OCI-LY3 (cell line): ENCODE data around the gene EXOC4.

Source experiments
- EZH2phosphoT487 ChIP-seq: fragments of 200-600 bp; shearing (Covaris generic); IDR thresholded peaks from 2 replicates; pipeline ENCODE4 v1.6.1; 2018; ENCODE audit warnings: antibody characterized with exemption, mixed run types, low read depth
- TF ChIP-seq, protein P1 (sequence below): fragments of 200-600, 300-600 bp; sonication (generic); IDR thresholded peaks from 2 replicates; pipeline ENCODE4 v1.5.1; 2014; ENCODE audit warnings: antibody characterized with exemption, low read length, low read depth

DNA sequence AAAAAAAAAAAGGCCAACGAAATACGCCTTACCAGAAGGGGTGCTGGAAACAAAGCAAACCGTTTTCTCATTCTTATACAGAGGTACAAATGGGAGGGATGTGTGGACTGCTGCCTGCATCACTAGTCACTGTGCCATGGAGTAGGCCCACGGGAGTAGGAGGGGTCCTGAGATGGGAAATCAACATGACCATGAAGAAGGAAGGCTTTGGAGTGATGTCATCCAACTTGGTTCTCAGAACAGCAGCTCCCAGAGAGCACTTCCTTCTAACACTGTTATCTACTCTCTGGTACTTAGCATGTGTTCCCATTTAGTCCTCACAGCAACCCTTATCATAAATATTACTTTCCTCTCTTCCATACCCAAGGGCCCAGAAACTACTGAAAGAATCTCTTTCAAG, 814.3 kb downstream of the EXOC4 start:
- TF ChIP-seq, protein P1, sequence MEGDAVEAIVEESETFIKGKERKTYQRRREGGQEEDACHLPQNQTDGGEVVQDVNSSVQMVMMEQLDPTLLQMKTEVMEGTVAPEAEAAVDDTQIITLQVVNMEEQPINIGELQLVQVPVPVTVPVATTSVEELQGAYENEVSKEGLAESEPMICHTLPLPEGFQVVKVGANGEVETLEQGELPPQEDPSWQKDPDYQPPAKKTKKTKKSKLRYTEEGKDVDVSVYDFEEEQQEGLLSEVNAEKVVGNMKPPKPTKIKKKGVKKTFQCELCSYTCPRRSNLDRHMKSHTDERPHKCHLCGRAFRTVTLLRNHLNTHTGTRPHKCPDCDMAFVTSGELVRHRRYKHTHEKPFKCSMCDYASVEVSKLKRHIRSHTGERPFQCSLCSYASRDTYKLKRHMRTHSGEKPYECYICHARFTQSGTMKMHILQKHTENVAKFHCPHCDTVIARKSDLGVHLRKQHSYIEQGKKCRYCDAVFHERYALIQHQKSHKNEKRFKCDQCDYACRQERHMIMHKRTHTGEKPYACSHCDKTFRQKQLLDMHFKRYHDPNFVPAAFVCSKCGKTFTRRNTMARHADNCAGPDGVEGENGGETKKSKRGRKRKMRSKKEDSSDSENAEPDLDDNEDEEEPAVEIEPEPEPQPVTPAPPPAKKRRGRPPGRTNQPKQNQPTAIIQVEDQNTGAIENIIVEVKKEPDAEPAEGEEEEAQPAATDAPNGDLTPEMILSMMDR = no peak
- no peak for TF ChIP-seq EZH2phosphoT487
